Measurements from ENCODE around the gene TMEM178B. TPM values are rescaled to one million over a fixed set of nuclear protein-coding genes. Genes with fewer than 3 reads are reported as not detected.

The TMEM178B gene
- polyA plus RNA-seq, 1 of the 3 experiments (the other 2 are of a cell fraction): 0.20 TPM

GRCh38 chr7:141490474-141490873, 416.6 kb downstream of the TMEM178B start:
- no peak overlapping the region for H2AFZ ChIP-seq (ENCODE audit: low read depth)
- no peaks in the 10 kb centered on the region for H3F3A ChIP-seq (replicated peaks; ENCODE audit: insufficient read depth)
- no peaks in the 10 kb centered on the region for H3K9me2 ChIP-seq
- no peak overlapping the region for H3K27ac ChIP-seq (ENCODE audit: low read depth in 2 of 2, low read length in 1 of 2)
- H3K4me2 ChIP-seq: no peak overlapping the region
- H3K9ac ChIP-seq: no peak overlapping the region
- H3K9me3 ChIP-seq: 0 out of 2 replicates have a peak, but pooled peaks cover 3% of the 10 kb centered on the region
- 22% methylated on average over 2 of the region's 2 CpGs for WGBS (ENCODE audit: low lambda C conversion rate)
- no peak overlapping the region for H3K4me3 ChIP-seq (ENCODE audit: low read depth in 2 of 2, low read length in 1 of 2)
- no peaks in the 10 kb centered on the region for H3K36me3 ChIP-seq (replicated peaks in 1 of 2; ENCODE audit: control insufficient read depth in 1 of 2, insufficient read depth in 2 of 2, low read length in 1 of 2)
- ChIA-PET POLR2A (interaction anchor here (0.6 kb wide), 1 partner anchor 50 kb away, joined by 3 read pairs; no protein-coding TSS in a partner anchor), CTCF (interaction anchor here (0.9 kb wide), 1 partner anchor 185 kb away, joined by 3 read pairs; no protein-coding TSS in a partner anchor)
- no peaks in the 10 kb centered on the region for H3K79me2 ChIP-seq (ENCODE audit: insufficient read depth)
- H4K20me1 ChIP-seq (ENCODE audit: insufficient read depth): no peaks in the 10 kb centered on the region
- TF ChIP-seq RXRA (IDR thresholded peaks at IDR 0.05; ENCODE audit: borderline replicate concordance, low read depth): no peak
- TF ChIP-seq CHD2 (IDR thresholded peaks at IDR 0.05; ENCODE audit: low read length, partially characterized antibody): no peak
- TF ChIP-seq TAF1 (IDR thresholded peaks at IDR 0.05; ENCODE audit: borderline replicate concordance, low read depth, low read length): no peak
- TF ChIP-seq MXI1 (IDR thresholded peaks at IDR 0.05; ENCODE audit: low read depth, low read length): no peak
- no peak for TF ChIP-seq GATA2 (CRISPR knock-in tag; IDR thresholded peaks at IDR 0.05)
- no peak for TF ChIP-seq YY1 (IDR thresholded peaks at IDR 0.05; ENCODE audit: low read depth)
- no peak for TF ChIP-seq MAX (IDR thresholded peaks at IDR 0.05; ENCODE audit: low read depth)
- TF ChIP-seq, protein P1, sequence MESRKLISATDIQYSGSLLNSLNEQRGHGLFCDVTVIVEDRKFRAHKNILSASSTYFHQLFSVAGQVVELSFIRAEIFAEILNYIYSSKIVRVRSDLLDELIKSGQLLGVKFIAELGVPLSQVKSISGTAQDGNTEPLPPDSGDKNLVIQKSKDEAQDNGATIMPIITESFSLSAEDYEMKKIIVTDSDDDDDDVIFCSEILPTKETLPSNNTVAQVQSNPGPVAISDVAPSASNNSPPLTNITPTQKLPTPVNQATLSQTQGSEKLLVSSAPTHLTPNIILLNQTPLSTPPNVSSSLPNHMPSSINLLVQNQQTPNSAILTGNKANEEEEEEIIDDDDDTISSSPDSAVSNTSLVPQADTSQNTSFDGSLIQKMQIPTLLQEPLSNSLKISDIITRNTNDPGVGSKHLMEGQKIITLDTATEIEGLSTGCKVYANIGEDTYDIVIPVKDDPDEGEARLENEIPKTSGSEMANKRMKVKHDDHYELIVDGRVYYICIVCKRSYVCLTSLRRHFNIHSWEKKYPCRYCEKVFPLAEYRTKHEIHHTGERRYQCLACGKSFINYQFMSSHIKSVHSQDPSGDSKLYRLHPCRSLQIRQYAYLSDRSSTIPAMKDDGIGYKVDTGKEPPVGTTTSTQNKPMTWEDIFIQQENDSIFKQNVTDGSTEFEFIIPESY (IDR thresholded peaks at IDR 0.05; ENCODE audit: borderline replicate concordance, low read depth): no peak
- TF ChIP-seq FOSL2 (IDR thresholded peaks at IDR 0.05; ENCODE audit: borderline replicate concordance, low read depth): no peak
- TF ChIP-seq POLR2AphosphoS5 (IDR thresholded peaks at IDR 0.05; ENCODE audit: low read depth, low read length): no peak
- no peak for TF ChIP-seq NFIC (IDR thresholded peaks at IDR 0.05; ENCODE audit: borderline replicate concordance)
- TF ChIP-seq IRF3 (IDR thresholded peaks at IDR 0.05; ENCODE audit: low read depth, low read length): no peak
- TF ChIP-seq FOXM1 (IDR thresholded peaks at IDR 0.05; ENCODE audit: low read depth): no peak
- no peak for TF ChIP-seq ELF1 (IDR thresholded peaks at IDR 0.05)
- no peaks in the 10 kb centered on the region for H3K27me3 ChIP-seq (ENCODE audit: insufficient read depth)
- H3K4me1 ChIP-seq (ENCODE audit: control insufficient read depth in 1 of 2, insufficient read depth in 2 of 2, low read depth in 1 of 2, low read length in 1 of 2): no peaks in the 10 kb centered on the region
- no peak for DNase-seq

GRCh38 chr7:141495057-141495456, 421.2 kb downstream of the TMEM178B start:
- Histone ChIP-seq H3K4me2 (no peak overlapping the region), H3K79me2 (ENCODE audit: insufficient read depth) (no peaks in the 10 kb centered on the region), H2AFZ (ENCODE audit: low read depth) (no peak overlapping the region), H3K9me3 (no peaks in the 10 kb centered on the region), H3K9ac (no peak overlapping the region), H4K20me1 (ENCODE audit: insufficient read depth) (no peaks in the 10 kb centered on the region), H3K4me3 (ENCODE audit: low read depth in 2 of 2, low read length in 1 of 2) (no peak overlapping the region), H3K27ac (ENCODE audit: low read depth in 2 of 2, low read length in 1 of 2) (no peak overlapping the region), H3K4me1 (ENCODE audit: control insufficient read depth in 1 of 2, insufficient read depth in 2 of 2, low read depth in 1 of 2, low read length in 1 of 2) (no peaks in the 10 kb centered on the region), H3F3A (replicated peaks; ENCODE audit: insufficient read depth) (no peaks in the 10 kb centered on the region), H3K27me3 (ENCODE audit: insufficient read depth) (no peaks in the 10 kb centered on the region), H3K9me2 (no peaks in the 10 kb centered on the region), H3K36me3 (replicated peaks in 1 of 2; ENCODE audit: control insufficient read depth in 1 of 2, insufficient read depth in 2 of 2, low read length in 1 of 2) (no peaks in the 10 kb centered on the region)
- ChIA-PET POLR2A (no interaction called here), CTCF (no interaction called here)
- WGBS (ENCODE audit: low lambda C conversion rate): 43% methylated on average over 1 of the region's 1 CpG
- no peak for DNase-seq
- TF ChIP-seq YY1 (IDR thresholded peaks at IDR 0.05; ENCODE audit: low read depth) (no peak), FOXJ3 (CRISPR knock-in tag; IDR thresholded peaks at IDR 0.05) (no peak), MXI1 (IDR thresholded peaks at IDR 0.05; ENCODE audit: low read depth, low read length) (no peak), POLR2AphosphoS5 (IDR thresholded peaks at IDR 0.05; ENCODE audit: low read depth, low read length) (no peak), FOSL2 (IDR thresholded peaks at IDR 0.05; ENCODE audit: borderline replicate concordance, low read depth) (no peak), EZH2phosphoT487 (IDR thresholded peaks at IDR 0.05; ENCODE audit: borderline replicate concordance, low read depth) (no peak), GATA2 (CRISPR knock-in tag; IDR thresholded peaks at IDR 0.05) (no peak), TEAD4 (IDR thresholded peaks at IDR 0.05; ENCODE audit: borderline replicate concordance, insufficient read depth) (no peak), NFIC (IDR thresholded peaks at IDR 0.05; ENCODE audit: borderline replicate concordance) (no peak)
- TF ChIP-seq, protein P2, sequence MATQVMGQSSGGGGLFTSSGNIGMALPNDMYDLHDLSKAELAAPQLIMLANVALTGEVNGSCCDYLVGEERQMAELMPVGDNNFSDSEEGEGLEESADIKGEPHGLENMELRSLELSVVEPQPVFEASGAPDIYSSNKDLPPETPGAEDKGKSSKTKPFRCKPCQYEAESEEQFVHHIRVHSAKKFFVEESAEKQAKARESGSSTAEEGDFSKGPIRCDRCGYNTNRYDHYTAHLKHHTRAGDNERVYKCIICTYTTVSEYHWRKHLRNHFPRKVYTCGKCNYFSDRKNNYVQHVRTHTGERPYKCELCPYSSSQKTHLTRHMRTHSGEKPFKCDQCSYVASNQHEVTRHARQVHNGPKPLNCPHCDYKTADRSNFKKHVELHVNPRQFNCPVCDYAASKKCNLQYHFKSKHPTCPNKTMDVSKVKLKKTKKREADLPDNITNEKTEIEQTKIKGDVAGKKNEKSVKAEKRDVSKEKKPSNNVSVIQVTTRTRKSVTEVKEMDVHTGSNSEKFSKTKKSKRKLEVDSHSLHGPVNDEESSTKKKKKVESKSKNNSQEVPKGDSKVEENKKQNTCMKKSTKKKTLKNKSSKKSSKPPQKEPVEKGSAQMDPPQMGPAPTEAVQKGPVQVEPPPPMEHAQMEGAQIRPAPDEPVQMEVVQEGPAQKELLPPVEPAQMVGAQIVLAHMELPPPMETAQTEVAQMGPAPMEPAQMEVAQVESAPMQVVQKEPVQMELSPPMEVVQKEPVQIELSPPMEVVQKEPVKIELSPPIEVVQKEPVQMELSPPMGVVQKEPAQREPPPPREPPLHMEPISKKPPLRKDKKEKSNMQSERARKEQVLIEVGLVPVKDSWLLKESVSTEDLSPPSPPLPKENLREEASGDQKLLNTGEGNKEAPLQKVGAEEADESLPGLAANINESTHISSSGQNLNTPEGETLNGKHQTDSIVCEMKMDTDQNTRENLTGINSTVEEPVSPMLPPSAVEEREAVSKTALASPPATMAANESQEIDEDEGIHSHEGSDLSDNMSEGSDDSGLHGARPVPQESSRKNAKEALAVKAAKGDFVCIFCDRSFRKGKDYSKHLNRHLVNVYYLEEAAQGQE (IDR thresholded peaks at IDR 0.05; ENCODE audit: low read depth, low read length): no peak
- TF ChIP-seq, protein P3, sequence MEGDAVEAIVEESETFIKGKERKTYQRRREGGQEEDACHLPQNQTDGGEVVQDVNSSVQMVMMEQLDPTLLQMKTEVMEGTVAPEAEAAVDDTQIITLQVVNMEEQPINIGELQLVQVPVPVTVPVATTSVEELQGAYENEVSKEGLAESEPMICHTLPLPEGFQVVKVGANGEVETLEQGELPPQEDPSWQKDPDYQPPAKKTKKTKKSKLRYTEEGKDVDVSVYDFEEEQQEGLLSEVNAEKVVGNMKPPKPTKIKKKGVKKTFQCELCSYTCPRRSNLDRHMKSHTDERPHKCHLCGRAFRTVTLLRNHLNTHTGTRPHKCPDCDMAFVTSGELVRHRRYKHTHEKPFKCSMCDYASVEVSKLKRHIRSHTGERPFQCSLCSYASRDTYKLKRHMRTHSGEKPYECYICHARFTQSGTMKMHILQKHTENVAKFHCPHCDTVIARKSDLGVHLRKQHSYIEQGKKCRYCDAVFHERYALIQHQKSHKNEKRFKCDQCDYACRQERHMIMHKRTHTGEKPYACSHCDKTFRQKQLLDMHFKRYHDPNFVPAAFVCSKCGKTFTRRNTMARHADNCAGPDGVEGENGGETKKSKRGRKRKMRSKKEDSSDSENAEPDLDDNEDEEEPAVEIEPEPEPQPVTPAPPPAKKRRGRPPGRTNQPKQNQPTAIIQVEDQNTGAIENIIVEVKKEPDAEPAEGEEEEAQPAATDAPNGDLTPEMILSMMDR (IDR thresholded peaks at IDR 0.05): no peak

Measured in SK-N-SH (cell line).